Measurements from ENCODE around the gene ONECUT2. TPM values are rescaled to one million over a fixed set of nuclear protein-coding genes. Genes with fewer than 3 reads are reported as not detected.

ONECUT2 gene
- total and polyA plus RNA-seq, 7 donors: under 0.01 to 0.03 TPM; not detected in 5

GRCh38 chr18:57397440-57398132 lies 37.6 kb upstream of the ONECUT2 start:
- H3K4me1 ChIP-seq: no peaks in the 10 kb centered on the region
- H3K4me3 ChIP-seq: no peak overlapping the region
- DNase-seq: no peak
- TF ChIP-seq CTCF (IDR thresholded peaks at IDR 0.05): no peak
- TF ChIP-seq POLR2AphosphoS5 (IDR thresholded peaks at IDR 0.05): no peak
- no peak for TF ChIP-seq POLR2A (IDR thresholded peaks at IDR 0.05)
- TF ChIP-seq EP300 (IDR thresholded peaks at IDR 0.05): no peak
- intact Hi-C loops (cut with DNase I): no loop called here
- no peaks in the 10 kb centered on the region for H3K36me3 ChIP-seq
- H3K27me3 ChIP-seq: no peaks in the 10 kb centered on the region
- WGBS, 2 donors: 42 to 77% methylated on average over 2 of the region's 2 CpGs
- no peak overlapping the region for H3K27ac ChIP-seq
- peaks cover 0 to 3% (median 1%) of the 10 kb centered on the region in 4 donors for H3K9me3 ChIP-seq

- no peak overlapping the region for H3K4me3 ChIP-seq
- H3K36me3 ChIP-seq: no peaks in the 10 kb centered on the region
- TF ChIP-seq EP300 (IDR thresholded peaks at IDR 0.05) (no peak), POLR2AphosphoS5 (IDR thresholded peaks at IDR 0.05) (no peak), CTCF (IDR thresholded peaks at IDR 0.05) (no peak), POLR2A (IDR thresholded peaks at IDR 0.05) (no peak)
- H3K27ac ChIP-seq: no peak overlapping the region
- H3K9me3 ChIP-seq: no peaks in the 10 kb centered on the region
- peaks cover 0 to 7% (median 0%) of the 10 kb centered on the region in 3 donors for H3K27me3 ChIP-seq
- H3K4me1 ChIP-seq: no peaks in the 10 kb centered on the region
- DNase-seq: no peak
- intact Hi-C loops (cut with DNase I): no loop called here
Measured at GRCh38 chr18:57404345-57404744, 30.8 kb upstream of the ONECUT2 start.

GRCh38 chr18:57409650-57410049 lies 25.5 kb upstream of the ONECUT2 start:
- no peak for TF ChIP-seq EP300 (IDR thresholded peaks at IDR 0.05)
- no peak for TF ChIP-seq POLR2AphosphoS5 (IDR thresholded peaks at IDR 0.05)
- no peak for TF ChIP-seq CTCF (IDR thresholded peaks at IDR 0.05)
- TF ChIP-seq POLR2A (IDR thresholded peaks at IDR 0.05): no peak

GRCh38 chr18:57410749-57411148 lies 24.4 kb upstream of the ONECUT2 start:
- Histone ChIP-seq H3K4me3 (no peak overlapping the region), H3K27me3 (peaks cover 0 to 10% (median 0%) of the 10 kb centered on the region in 3 donors), H3K4me1 (no peaks in the 10 kb centered on the region), H3K27ac (no peak overlapping the region), H3K36me3 (no peaks in the 10 kb centered on the region), H3K9me3 (no peaks in the 10 kb centered on the region)
- 64 to 80% methylated on average over 3 of the region's 3 CpGs for WGBS, 2 donors
- DNase-seq: no peak
- intact Hi-C loops (cut with DNase I): no loop called here
- TF ChIP-seq EP300 (IDR thresholded peaks at IDR 0.05): no peak
- no peak for TF ChIP-seq POLR2A (IDR thresholded peaks at IDR 0.05)
- no peak for TF ChIP-seq POLR2AphosphoS5 (IDR thresholded peaks at IDR 0.05)
- TF ChIP-seq CTCF (IDR thresholded peaks at IDR 0.05): no peak

More at GRCh38 chr18:57409650-57410049, 25.5 kb upstream of the ONECUT2 start:
- Histone ChIP-seq H3K4me1 (no peaks in the 10 kb centered on the region), H3K27me3 (peaks cover 0 to 14% (median 0%) of the 10 kb centered on the region in 3 donors), H3K27ac (no peak overlapping the region), H3K4me3 (no peak overlapping the region), H3K9me3 (no peaks in the 10 kb centered on the region), H3K36me3 (no peaks in the 10 kb centered on the region)
- no peak for DNase-seq
- intact Hi-C loops (cut with DNase I): no loop called here

GRCh38 chr18:57416542-57416941 lies 18.6 kb upstream of the ONECUT2 start:
- intact Hi-C loops (cut with DNase I): no loop called here
- Histone ChIP-seq H3K27me3 (peaks cover 0 to 20% (median 0%) of the 10 kb centered on the region in 3 donors), H3K27ac (no peak overlapping the region), H3K9me3 (peaks cover 0 to 3% (median 0%) of the 10 kb centered on the region in 4 donors), H3K36me3 (no peaks in the 10 kb centered on the region), H3K4me1 (no peaks in the 10 kb centered on the region), H3K4me3 (no peak overlapping the region)
- no peak for DNase-seq
- no peak for TF ChIP-seq POLR2A (IDR thresholded peaks at IDR 0.05)
- TF ChIP-seq CTCF (IDR thresholded peaks at IDR 0.05): no peak
- TF ChIP-seq EP300 (IDR thresholded peaks at IDR 0.05): no peak
- no peak for TF ChIP-seq POLR2AphosphoS5 (IDR thresholded peaks at IDR 0.05)
- WGBS, 2 donors: 87% methylated on average over 4 of the region's 4 CpGs

Data from sigmoid colon (tissue), 7 donors.